Upper lobe of left lung (tissue), 6 donors: ENCODE measurements around the gene HDAC5. TPM values are rescaled to one million over a fixed set of nuclear protein-coding genes. Genes with fewer than 3 reads are reported as not detected.
"Not testable (repeated sequence)": the region's sequence is repeated elsewhere in the genome, so short reads cannot be mapped to it uniquely, and the experiment has no call there.

Experiments
- ATAC-seq, 2 donors: fragments of 200-7000 bp; cut with Tn5 transposase; one replicate each; pipeline ENCODE4 v1.9.1; 2022; ENCODE audit warnings: mild to moderate bottlenecking in 2 of 2, moderate library complexity in 2 of 2; ENCODE audit not compliant: low FRiP score in 2 of 2
- DNase-seq, 2 donors: peaks; one replicate each; pipeline ENCODE4 v3.0.0-alpha.2; 2019 to 2020
- H3K27ac ChIP-seq, 4 donors: fragments of 200-600 bp; sonication (generic); one replicate each; pipeline ENCODE4 v1.5.1; 2016 to 2019
- H3K27me3 ChIP-seq, 4 donors: fragments of 200-600 bp; sonication (generic); one replicate each; pipeline ENCODE4 v1.5.1; 2017 to 2019
- H3K36me3 ChIP-seq, 4 donors: fragments of 200-600 bp; sonication (generic); one replicate each; pipeline ENCODE4 v1.5.1; 2016 to 2019
- H3K4me1 ChIP-seq, 4 donors: fragments of 200-600 bp; sonication (generic); one replicate each; pipeline ENCODE4 v1.5.1; 2018 to 2019
- H3K4me3 ChIP-seq, 4 donors: fragments of 200-600 bp; sonication (generic); one replicate each; pipeline ENCODE4 v1.5.1; 2017 to 2019; ENCODE audit warnings: mild to moderate bottlenecking in 2 of 4, moderate library complexity in 1 of 4
- H3K9me3 ChIP-seq, 4 donors: fragments of 200-600 bp; sonication (generic); one replicate each; pipeline ENCODE4 v1.5.1; 2018 to 2019
- CTCF ChIP-seq, 6 experiments: fragments of 450-650 bp in 4 of 6; fragments of 200-600 bp in 2 of 6; sonication (generic) in 2 of 6; IDR thresholded peaks; one replicate each; pipeline ENCODE4 v1.5.1; 2016 to 2019; ENCODE audit warnings: antibody characterized with exemption in 6 of 6
- EP300 ChIP-seq, 4 donors: sonication (generic); formaldehyde crosslinking; IDR thresholded peaks; one replicate each; pipeline ENCODE4 v1.5.1; 2017; ENCODE audit warnings: antibody characterized with exemption in 4 of 4, control low read depth in 2 of 4
- POLR2A ChIP-seq, 4 donors: fragments of 450-650 bp; IDR thresholded peaks; one replicate each; pipeline ENCODE4 v1.5.1; 2016 to 2017; ENCODE audit warnings: antibody characterized with exemption in 4 of 4, mild to moderate bottlenecking in 2 of 4
- POLR2AphosphoS5 ChIP-seq, 2 donors: sonication (generic); formaldehyde crosslinking; IDR thresholded peaks; one replicate each; pipeline ENCODE4 v1.5.1; 2017; ENCODE audit warnings: antibody characterized with exemption in 2 of 2
- WGBS, 2 donors: methylation state at CpG; one replicate each; pipeline ENCODE4 v1.1.5; 2017 to 2018; 5-methylcytosine and 5-hydroxymethylcytosine counted together
- total RNA-seq, 6 donors: library from RNA; depleted of rRNA in 4 of 6; stranded (reverse); fragments of >200 nt in 4 of 6; gene quantifications; one replicate each; pipeline versions ENCODE4 v1.1.0 to v1.2.1, GENCODE V29; 2016 to 2021
- donor health status: DM: no; HTN: no; CAD: no; lungs with moderate emphysema.
- donor health status: DM: no; HTN: yes; CAD: no; lungs with severe emphysema.

The HDAC5 gene
- total RNA-seq, 6 donors from 2014 or later, result 59.9 to 138 (median 64.9) TPM

- Histone ChIP-seq H3K4me1 (peaks cover 3 to 16% (median 6%) of the 10 kb centered on the region in 4 donors), H3K4me3 (no peak overlapping the region), H3K9me3 (no peaks in the 10 kb centered on the region), H3K36me3 (peaks cover 22 to 87% (median 46%) of the 10 kb centered on the region in 4 donors), H3K27me3 (no peaks in the 10 kb centered on the region), H3K27ac (no peak overlapping the region)
- ATAC-seq, result no peak
- DNase-seq, result no peak
- WGBS, 2 donors, result 49 to 58% methylated on average over 3 of the region's 3 CpGs
- TF ChIP-seq EP300 (IDR thresholded peaks at IDR 0.05), result no peak
- no peak for TF ChIP-seq POLR2AphosphoS5 (IDR thresholded peaks at IDR 0.05)
- TF ChIP-seq CTCF (IDR thresholded peaks at IDR 0.05), result no peak
- TF ChIP-seq POLR2A (IDR thresholded peaks at IDR 0.05), result no peak
Measured at GRCh38 chr17:44053125-44053872, 70.1 kb downstream of the HDAC5 start.

- H3K9me3 ChIP-seq, result no peaks in the 10 kb centered on the region
- no peak overlapping the region for H3K4me3 ChIP-seq
- H3K4me1 ChIP-seq, result peaks cover 5 to 17% (median 9%) of the 10 kb centered on the region in 4 donors
- WGBS, 2 donors, result 94 to 95% methylated on average over 8 of the region's 9 CpGs
- ATAC-seq, result no peak
- H3K36me3 ChIP-seq, result peaks cover 22 to 79% (median 40%) of the 10 kb centered on the region in 4 donors
- DNase-seq, result no peak
- H3K27ac ChIP-seq, result no peak overlapping the region
- no peaks in the 10 kb centered on the region for H3K27me3 ChIP-seq
- TF ChIP-seq CTCF (IDR thresholded peaks at IDR 0.05), result no peak
- TF ChIP-seq POLR2AphosphoS5 (IDR thresholded peaks at IDR 0.05), result no peak
- no peak for TF ChIP-seq POLR2A (IDR thresholded peaks at IDR 0.05)
Measured at GRCh38 chr17:44049294-44050060, 74.0 kb downstream of the HDAC5 start.

DNA sequence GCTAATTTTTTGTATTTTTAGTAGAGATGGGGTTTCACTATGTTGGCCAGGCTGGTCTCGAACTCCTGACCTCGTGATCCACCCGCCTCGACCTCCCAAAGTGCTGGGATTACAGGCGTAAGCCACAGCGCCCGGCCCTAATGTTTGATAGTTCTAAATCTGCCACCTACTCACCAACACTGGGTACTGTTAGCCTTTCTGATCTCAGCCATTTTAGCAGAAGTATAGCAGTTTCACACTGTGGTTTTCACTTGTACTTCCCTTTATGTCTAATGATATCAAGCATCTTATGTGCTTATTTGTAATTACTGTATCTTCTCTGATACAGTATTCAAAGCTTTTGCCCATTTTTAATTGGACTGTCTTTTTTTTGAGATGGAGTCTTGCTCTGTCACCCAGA lies 76.5 kb downstream of the HDAC5 start:
- H3K36me3 ChIP-seq, result peaks cover 15 to 53% (median 31%) of the 10 kb centered on the region in 4 donors
- not testable (repeated sequence) for H3K27ac ChIP-seq, DNase-seq, ATAC-seq, H3K27me3 ChIP-seq, H3K4me3 ChIP-seq, H3K9me3 ChIP-seq
- peaks cover 16 to 22% (median 21%) of the 10 kb centered on the region in 4 donors for H3K4me1 ChIP-seq
- WGBS, 2 donors, result 99% methylated on average over 7 of the region's 7 CpGs

DNA sequence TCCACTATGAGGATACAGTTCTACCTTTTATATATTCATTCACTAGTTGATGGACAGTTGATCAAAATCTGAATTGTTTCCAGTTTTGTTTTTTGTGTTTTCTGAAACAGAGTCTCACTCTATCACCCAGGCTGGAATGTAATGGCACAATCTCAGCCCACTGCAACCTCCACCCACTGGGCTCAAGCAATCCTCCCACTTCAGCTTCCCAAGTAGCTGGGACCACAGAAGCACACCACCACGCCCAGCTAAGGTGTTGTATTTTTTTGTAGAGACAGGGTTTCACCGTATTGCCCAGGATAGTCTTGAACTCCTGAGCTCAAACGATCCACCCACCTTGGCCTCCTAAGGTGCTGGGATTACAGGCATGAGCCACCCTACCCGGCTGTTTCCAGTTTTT lies 78.0 kb downstream of the HDAC5 start:
- DNase-seq (no peak), ATAC-seq (no peak)
- Histone ChIP-seq H3K4me1 (peaks cover 28 to 35% (median 31%) of the 10 kb centered on the region in 4 donors), H3K9me3 (no peaks in the 10 kb centered on the region), H3K36me3 (peaks cover 9 to 39% (median 17%) of the 10 kb centered on the region in 4 donors), H3K4me3 (no peak overlapping the region), H3K27me3 (no peaks in the 10 kb centered on the region), H3K27ac (no peak overlapping the region)
- TF ChIP-seq CTCF (IDR thresholded peaks at IDR 0.05) (no peak), EP300 (IDR thresholded peaks at IDR 0.05) (no peak), POLR2A (IDR thresholded peaks at IDR 0.05) (no peak), POLR2AphosphoS5 (IDR thresholded peaks at IDR 0.05) (no peak)
- 80 to 91% methylated on average over 4 of the region's 4 CpGs for WGBS, 2 donors

GRCh38 chr17:44044071-44044470 lies 79.4 kb downstream of the HDAC5 start:
- ATAC-seq, result no peak
- H3K27ac ChIP-seq, result peak overlapping the region in 3 of 4 donors; percentile 15 to 53 (median 42)
- no peak overlapping the region for H3K4me3 ChIP-seq
- H3K9me3 ChIP-seq, result no peaks in the 10 kb centered on the region
- H3K27me3 ChIP-seq, result no peaks in the 10 kb centered on the region
- DNase-seq, result no peak
- H3K36me3 ChIP-seq, result peaks cover 0 to 31% (median 7%) of the 10 kb centered on the region in 4 donors
- TF ChIP-seq EP300 (IDR thresholded peaks at IDR 0.05), result no peak
- no peak for TF ChIP-seq CTCF (IDR thresholded peaks at IDR 0.05)
- no peak for TF ChIP-seq POLR2AphosphoS5 (IDR thresholded peaks at IDR 0.05)
- TF ChIP-seq POLR2A (IDR thresholded peaks at IDR 0.05), result no peak
- WGBS, 2 donors, result 44 to 56% methylated on average over 1 of the region's 1 CpG
- peaks cover 37 to 45% (median 39%) of the 10 kb centered on the region in 4 donors for H3K4me1 ChIP-seq
